ENCODE results near the gene TP53RK.

TP53RK gene

DNA sequence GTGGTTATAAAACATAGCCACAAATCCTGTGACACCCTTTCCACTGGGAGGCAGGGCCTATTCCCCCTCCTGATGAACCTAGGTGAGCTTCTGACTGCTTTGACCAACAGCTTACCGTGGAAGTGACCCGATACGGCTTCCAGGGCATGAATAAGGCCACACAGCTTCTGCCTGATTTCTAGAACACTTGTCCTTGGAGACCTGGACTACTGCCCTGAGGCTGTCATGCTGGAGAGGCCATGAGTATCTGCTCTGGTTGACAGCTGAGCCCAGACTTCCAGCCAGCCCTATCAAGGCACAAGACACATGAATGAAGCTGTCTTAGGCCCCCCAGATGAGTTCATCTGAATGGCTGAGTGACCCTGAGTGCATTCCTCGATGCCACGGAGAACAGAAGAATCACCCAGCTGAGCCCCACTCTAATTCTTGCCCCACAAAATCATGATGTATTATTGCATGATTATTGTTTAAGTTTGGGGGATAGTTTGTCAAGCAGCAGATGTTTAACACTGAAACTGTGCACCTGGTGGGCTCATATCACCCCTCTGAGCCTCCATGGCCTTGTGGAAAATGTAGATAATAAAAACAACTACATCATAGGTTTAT is 16.6 kb downstream of the TP53RK start:
- H3K9me3 ChIP-seq (ENCODE audit: insufficient read depth, low read length) = peaks cover 12% of the 10 kb centered on the region
- H3K4me1 ChIP-seq (ENCODE audit: low read length) = no peaks in the 10 kb centered on the region
- H3K79me2 ChIP-seq (ENCODE audit: low read length) = no peaks in the 10 kb centered on the region
- H3K4me2 ChIP-seq (ENCODE audit: low read length) = no peak overlapping the region
- H3K4me3 ChIP-seq (ENCODE audit: low read length) = no peak overlapping the region
- H3K27me3 ChIP-seq (ENCODE audit: low read depth, low read length) = peaks cover 14% of the 10 kb centered on the region; the same call in 1 of the 2 replicates
- H2AFZ ChIP-seq (ENCODE audit: low read depth, low read length) = no peak overlapping the region
- H3K36me3 ChIP-seq (replicated peaks; ENCODE audit: low read depth, low read length) = no peaks in the 10 kb centered on the region
- TF ChIP-seq, protein P1, sequence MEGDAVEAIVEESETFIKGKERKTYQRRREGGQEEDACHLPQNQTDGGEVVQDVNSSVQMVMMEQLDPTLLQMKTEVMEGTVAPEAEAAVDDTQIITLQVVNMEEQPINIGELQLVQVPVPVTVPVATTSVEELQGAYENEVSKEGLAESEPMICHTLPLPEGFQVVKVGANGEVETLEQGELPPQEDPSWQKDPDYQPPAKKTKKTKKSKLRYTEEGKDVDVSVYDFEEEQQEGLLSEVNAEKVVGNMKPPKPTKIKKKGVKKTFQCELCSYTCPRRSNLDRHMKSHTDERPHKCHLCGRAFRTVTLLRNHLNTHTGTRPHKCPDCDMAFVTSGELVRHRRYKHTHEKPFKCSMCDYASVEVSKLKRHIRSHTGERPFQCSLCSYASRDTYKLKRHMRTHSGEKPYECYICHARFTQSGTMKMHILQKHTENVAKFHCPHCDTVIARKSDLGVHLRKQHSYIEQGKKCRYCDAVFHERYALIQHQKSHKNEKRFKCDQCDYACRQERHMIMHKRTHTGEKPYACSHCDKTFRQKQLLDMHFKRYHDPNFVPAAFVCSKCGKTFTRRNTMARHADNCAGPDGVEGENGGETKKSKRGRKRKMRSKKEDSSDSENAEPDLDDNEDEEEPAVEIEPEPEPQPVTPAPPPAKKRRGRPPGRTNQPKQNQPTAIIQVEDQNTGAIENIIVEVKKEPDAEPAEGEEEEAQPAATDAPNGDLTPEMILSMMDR (IDR thresholded peaks at IDR 0.05; ENCODE audit: low read depth, low read length) = no peak
- no peaks in the 10 kb centered on the region for H4K20me1 ChIP-seq (ENCODE audit: insufficient read depth, low read length)
- no peak overlapping the region for H3K27ac ChIP-seq (ENCODE audit: low read length)
- no peak overlapping the region for H3K9ac ChIP-seq (ENCODE audit: low read length)

DNA sequence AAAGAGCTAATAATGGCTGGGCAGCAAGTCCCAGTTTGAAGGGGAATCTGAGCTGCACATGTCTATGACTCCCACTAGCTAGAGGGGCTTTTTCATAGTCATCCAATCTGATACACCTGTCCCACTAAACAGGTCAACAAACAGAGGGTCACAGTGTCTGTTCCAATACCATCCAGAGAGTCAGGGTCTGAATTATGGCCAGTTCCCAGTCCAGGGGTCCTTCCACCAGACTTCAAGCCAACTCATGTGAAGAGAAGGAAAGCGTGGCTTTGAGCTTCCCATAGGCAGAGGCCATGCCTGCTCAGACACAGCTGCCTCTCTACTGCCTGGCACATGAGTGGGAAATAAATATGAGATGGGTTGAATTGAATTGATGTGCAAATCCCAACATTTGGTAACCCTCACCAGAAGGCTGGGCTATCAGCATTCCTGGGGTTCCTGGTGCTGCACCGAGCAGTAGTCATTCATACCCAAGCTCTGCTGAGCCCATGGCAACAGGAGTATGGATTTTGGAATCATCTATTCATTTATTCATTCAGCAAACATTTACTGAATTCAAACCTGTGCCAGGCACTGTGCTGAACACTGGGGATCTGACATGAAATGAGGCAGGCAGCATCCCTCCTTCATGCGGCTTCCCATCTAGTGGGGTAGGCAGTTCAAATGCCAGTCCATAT is 17.2 kb downstream of the TP53RK start:
- no peaks in the 10 kb centered on the region for H4K20me1 ChIP-seq (ENCODE audit: insufficient read depth, low read length)
- TF ChIP-seq, protein P1 (IDR thresholded peaks at IDR 0.05; ENCODE audit: low read depth, low read length) = no peak
- TF ChIP-seq EZH2phosphoT487 (IDR thresholded peaks at IDR 0.05; ENCODE audit: low read depth) = no peak
- H3K9ac ChIP-seq (ENCODE audit: low read length) = no peak overlapping the region
- H2AFZ ChIP-seq (ENCODE audit: low read depth, low read length) = no peak overlapping the region
- no peaks in the 10 kb centered on the region for H3K4me1 ChIP-seq (ENCODE audit: low read length)
- H3K4me2 ChIP-seq (ENCODE audit: low read length) = no peak overlapping the region
- H3K9me3 ChIP-seq (ENCODE audit: insufficient read depth, low read length) = peaks cover 12% of the 10 kb centered on the region
- no peak overlapping the region for H3K27ac ChIP-seq (ENCODE audit: low read length)
- peaks cover 14% of the 10 kb centered on the region; the same call in 1 of the 2 replicates for H3K27me3 ChIP-seq (ENCODE audit: low read depth, low read length)
- no peaks in the 10 kb centered on the region for H3K36me3 ChIP-seq (replicated peaks; ENCODE audit: low read depth, low read length)
- H3K4me3 ChIP-seq (ENCODE audit: low read length) = no peak overlapping the region
- H3K79me2 ChIP-seq (ENCODE audit: low read length) = no peaks in the 10 kb centered on the region

DNA sequence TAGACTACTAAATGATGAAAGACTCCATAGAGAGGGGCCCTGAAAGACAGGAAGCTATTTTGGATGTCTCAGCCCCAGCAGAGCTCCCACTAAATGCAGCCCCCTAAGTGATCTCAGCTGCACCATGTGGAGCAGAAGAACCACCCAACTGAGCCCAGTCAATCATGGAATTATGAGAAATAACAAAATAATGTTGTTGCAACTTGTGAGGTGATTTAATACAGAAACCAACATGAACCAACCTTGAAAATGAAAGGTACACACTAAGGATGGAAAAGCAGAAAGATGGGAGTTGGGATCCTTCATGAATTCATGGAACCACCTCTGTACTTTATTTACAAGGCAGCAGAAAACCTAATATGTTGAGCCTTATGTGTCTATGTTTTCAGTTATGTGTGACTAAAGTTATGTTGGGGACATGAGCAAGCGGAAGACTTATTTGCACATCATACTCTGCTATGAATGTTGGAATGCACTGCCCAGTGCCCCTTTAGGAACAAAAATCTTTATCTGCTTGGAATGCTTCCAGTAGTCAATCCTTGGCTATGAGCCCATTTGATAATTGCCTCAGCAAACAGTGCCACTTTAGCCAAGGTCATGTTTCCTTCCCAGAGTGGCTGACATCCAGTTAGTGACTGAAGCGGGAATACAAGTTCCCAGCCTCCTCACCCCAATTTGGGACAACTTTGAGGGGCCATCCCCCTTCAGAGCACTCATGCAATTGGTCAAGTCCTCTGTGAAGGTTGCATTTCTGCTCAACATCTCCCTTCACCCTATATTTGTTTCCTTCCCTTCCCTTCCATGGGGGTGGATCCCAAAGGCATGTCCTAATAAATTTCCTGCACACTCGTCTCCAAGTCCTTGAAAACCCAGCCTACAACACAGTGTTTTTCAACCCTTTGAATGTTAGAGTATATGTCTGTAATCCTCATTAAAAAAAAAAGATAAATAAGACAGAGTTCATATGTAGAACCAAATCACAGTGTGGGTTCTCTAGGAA is 18.4 kb downstream of the TP53RK start:
- Histone ChIP-seq H4K20me1 (ENCODE audit: insufficient read depth, low read length) (no peaks in the 10 kb centered on the region), H2AFZ (ENCODE audit: low read depth, low read length) (no peak overlapping the region), H3K36me3 (replicated peaks; ENCODE audit: low read depth, low read length) (no peaks in the 10 kb centered on the region), H3K79me2 (ENCODE audit: low read length) (no peaks in the 10 kb centered on the region), H3K4me2 (ENCODE audit: low read length) (no peak overlapping the region), H3K4me3 (ENCODE audit: low read length) (no peak overlapping the region), H3K9me3 (ENCODE audit: insufficient read depth, low read length) (peaks cover 12% of the 10 kb centered on the region), H3K4me1 (ENCODE audit: low read length) (no peaks in the 10 kb centered on the region), H3K27me3 (ENCODE audit: low read depth, low read length) (peaks cover 14% of the 10 kb centered on the region; the same call in 1 of the 2 replicates), H3K27ac (ENCODE audit: low read length) (no peak overlapping the region), H3K9ac (ENCODE audit: low read length) (no peak overlapping the region)
- TF ChIP-seq, protein P1 (IDR thresholded peaks at IDR 0.05; ENCODE audit: low read depth, low read length) = no peak
- TF ChIP-seq EZH2phosphoT487 (IDR thresholded peaks at IDR 0.05; ENCODE audit: low read depth) = no peak

DNA sequence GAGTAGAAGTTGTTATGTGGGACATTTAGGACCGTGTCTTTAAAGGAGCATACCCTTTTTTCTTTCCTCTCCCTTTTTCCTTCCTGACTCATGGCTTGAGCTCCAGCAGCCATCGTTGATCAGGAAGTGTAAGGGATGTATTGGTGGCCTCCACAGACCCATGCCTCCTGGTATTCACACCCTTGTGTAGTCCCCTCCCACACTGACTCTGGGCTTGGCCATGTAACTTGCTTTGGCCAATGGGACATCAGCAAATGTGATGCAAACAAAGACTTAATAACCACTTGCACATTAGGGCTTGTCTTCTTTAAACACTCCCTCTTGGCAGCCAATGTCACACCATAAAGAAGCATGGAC is 19.0 kb downstream of the TP53RK start:
- H2AFZ ChIP-seq (ENCODE audit: low read depth, low read length) = no peak overlapping the region
- H3K27ac ChIP-seq (ENCODE audit: low read length) = no peak overlapping the region
- peaks cover 14% of the 10 kb centered on the region; the same call in 1 of the 2 replicates for H3K27me3 ChIP-seq (ENCODE audit: low read depth, low read length)
- H3K9me3 ChIP-seq (ENCODE audit: insufficient read depth, low read length) = peaks cover 12% of the 10 kb centered on the region
- no peak overlapping the region for H3K4me3 ChIP-seq (ENCODE audit: low read length)
- H3K4me2 ChIP-seq (ENCODE audit: low read length) = no peak overlapping the region
- no peaks in the 10 kb centered on the region for H3K36me3 ChIP-seq (replicated peaks; ENCODE audit: low read depth, low read length)
- no peak overlapping the region for H3K9ac ChIP-seq (ENCODE audit: low read length)
- H4K20me1 ChIP-seq (ENCODE audit: insufficient read depth, low read length) = no peaks in the 10 kb centered on the region
- H3K79me2 ChIP-seq (ENCODE audit: low read length) = no peaks in the 10 kb centered on the region
- TF ChIP-seq, protein P1 (IDR thresholded peaks at IDR 0.05; ENCODE audit: low read depth, low read length) = no peak
- no peak for TF ChIP-seq EZH2phosphoT487 (IDR thresholded peaks at IDR 0.05; ENCODE audit: low read depth)
- H3K4me1 ChIP-seq (ENCODE audit: low read length) = no peaks in the 10 kb centered on the region
